A549 (cell line): ENCODE measurements around the gene ADCY1. TPM values are rescaled to one million over a fixed set of nuclear protein-coding genes. Genes with fewer than 3 reads are reported as not detected.
"Not testable (repeated sequence)": the region's sequence is repeated elsewhere in the genome, so short reads cannot be mapped to it uniquely, and the experiment has no call there.

Source experiments
- ATAC-seq, 2 experiments: fragments of 200-7000 bp in 1 of 2; fragments of >200 bp in 1 of 2; cut with Nextera tagmentation in 1 of 2; cut with Tn5 transposase in 1 of 2; 3 replicates each; pipeline versions ENCODE4 v1.8.0 to v1.9.1; 2018 to 2020; ENCODE audit warnings: mild to moderate bottlenecking in 1 of 2, moderate library complexity in 1 of 2
- CTCF ChIA-PET: fragments of 300-600 bp; sonication (Branson Sonifier 250); formaldehyde crosslinking; extraction: SDS; loops from one replicate; lab custom pipeline; 2021; ENCODE audit warnings: antibody characterized with exemption, inconsistent platforms; lab: Yijun Ruan, JAX
- POLR2A ChIA-PET: fragments of 350-600 bp; formaldehyde crosslinking; extraction: SDS; loops from one replicate; lab custom pipeline; 2021; ENCODE audit warnings: antibody characterized with exemption, inconsistent platforms; lab: Yijun Ruan, JAX
- DNase-seq, 2 experiments: peaks; one replicate each; pipeline versions ENCODE4 v3.0.0 to v3.0.0-alpha.2; 2011 to 2016; ENCODE audit warnings: low read depth in 1 of 2, low spot score in 1 of 2
- FAIRE-seq: peaks from 2 replicates; lab custom pipeline; 2011; peaks lifted over from hg19 to GRCh38; lab: Jason Lieb, UNC
- H3K27ac ChIP-seq, 2 experiments: fragments of >200 bp; sonication (Bioruptor Twin); formaldehyde crosslinking; 3 replicates each; pipeline ENCODE4 v1.5.1; 2016 to 2017
- H3K4me1 ChIP-seq: fragments of >200 bp; sonication (Bioruptor Twin); formaldehyde crosslinking; 3 replicates; pipeline ENCODE4 v1.6.1; 2016
- H3K4me2 ChIP-seq: fragments of >200 bp; sonication (Bioruptor Twin); formaldehyde crosslinking; 3 replicates; pipeline ENCODE4 v1.6.1; 2016
- H3K4me3 ChIP-seq: fragments of >200 bp; sonication (Bioruptor Twin); formaldehyde crosslinking; 3 replicates; pipeline ENCODE4 v1.5.1; 2016
- H3K9me3 ChIP-seq: fragments of >200 bp; sonication (Bioruptor Twin); formaldehyde crosslinking; 3 replicates; pipeline ENCODE4 v1.6.1; 2016
- KDM1A ChIP-seq: fragments of 200-600 bp; sonication (generic); IDR thresholded peaks from 2 replicates; pipeline ENCODE4 v1.6.1; 2016; ENCODE audit warnings: low read depth, mild to moderate bottlenecking
- RAD21 ChIP-seq, 2 experiments: fragments of >200 bp in 1 of 2; sonication (Bioruptor Twin) in 1 of 2; formaldehyde crosslinking in 1 of 2; IDR thresholded peaks in 1 of 2; conservative IDR thresholded peaks in 1 of 2; 2 replicates in 1 of 2; 3 replicates in 1 of 2; pipeline ENCODE4 v1.6.1; 2012 to 2018; ENCODE audit warnings: inconsistent platforms in 1 of 2
- SMC3 ChIP-seq: fragments of >200 bp; sonication (Bioruptor Twin); formaldehyde crosslinking; IDR thresholded peaks from 3 replicates; pipeline ENCODE4 v1.6.1; 2018; ENCODE audit warnings: inconsistent platforms
- WGBS: methylation state at CpG from one replicate; pipeline ENCODE4 v1.1.6; 2017; ENCODE audit errors: missing lambda C conversion rate; 5-methylcytosine and 5-hydroxymethylcytosine counted together
- polyA plus RNA-seq, 4 experiments: library from polyadenylated mRNA; depleted of rRNA in 3 of 4; stranded (reverse); fragments of >200 nt; fragmentation: RNase III in 1 of 4; extraction: RNeasy Plus Mini Kit Qiagen cat#74134 plus additional on column Dnase treatment in 1 of 4; gene quantifications; 2 replicates in 3 of 4; 3 replicates in 1 of 4; pipeline ENCODE4 v1.2.3, GENCODE V29; 2011 to 2017
- TF ChIP-seq, protein P1 (sequence below): fragments of >200 bp; sonication (Bioruptor Twin); formaldehyde crosslinking; IDR thresholded peaks from 3 replicates; pipeline ENCODE4 v1.5.1; 2016

The ADCY1 gene
- polyA plus RNA-seq, 2 of the 4 experiments (the other 2 are of a cell fraction): 1.3 to 1.7 TPM

DNA sequence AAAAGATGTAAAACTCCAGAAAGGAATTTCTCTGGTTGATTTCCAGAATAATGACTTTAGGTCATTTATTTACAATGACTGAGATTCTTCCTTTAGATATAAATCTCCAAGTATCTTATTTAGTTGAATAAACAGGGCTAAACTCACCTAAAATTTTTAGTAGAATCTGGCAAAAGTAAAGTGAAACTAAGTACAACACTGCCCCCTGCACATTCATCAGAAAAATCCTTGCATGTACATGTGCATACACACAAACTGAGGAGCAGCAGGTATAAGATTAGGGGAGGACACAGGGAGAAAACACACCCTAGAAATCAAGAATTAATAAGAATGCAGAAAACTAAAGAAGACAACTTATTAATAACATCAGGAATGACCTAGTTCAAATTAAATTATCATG is 174.8 kb downstream of the ADCY1 start:
- ATAC-seq: 0 out of 6 replicates have a peak, but pooled peaks of 1 of the 2 experiments have one; percentile 42
- H3K4me3 ChIP-seq, H3K4me1 ChIP-seq, FAIRE-seq, H3K9me3 ChIP-seq: not testable (repeated sequence)
- TF ChIP-seq, protein P1, sequence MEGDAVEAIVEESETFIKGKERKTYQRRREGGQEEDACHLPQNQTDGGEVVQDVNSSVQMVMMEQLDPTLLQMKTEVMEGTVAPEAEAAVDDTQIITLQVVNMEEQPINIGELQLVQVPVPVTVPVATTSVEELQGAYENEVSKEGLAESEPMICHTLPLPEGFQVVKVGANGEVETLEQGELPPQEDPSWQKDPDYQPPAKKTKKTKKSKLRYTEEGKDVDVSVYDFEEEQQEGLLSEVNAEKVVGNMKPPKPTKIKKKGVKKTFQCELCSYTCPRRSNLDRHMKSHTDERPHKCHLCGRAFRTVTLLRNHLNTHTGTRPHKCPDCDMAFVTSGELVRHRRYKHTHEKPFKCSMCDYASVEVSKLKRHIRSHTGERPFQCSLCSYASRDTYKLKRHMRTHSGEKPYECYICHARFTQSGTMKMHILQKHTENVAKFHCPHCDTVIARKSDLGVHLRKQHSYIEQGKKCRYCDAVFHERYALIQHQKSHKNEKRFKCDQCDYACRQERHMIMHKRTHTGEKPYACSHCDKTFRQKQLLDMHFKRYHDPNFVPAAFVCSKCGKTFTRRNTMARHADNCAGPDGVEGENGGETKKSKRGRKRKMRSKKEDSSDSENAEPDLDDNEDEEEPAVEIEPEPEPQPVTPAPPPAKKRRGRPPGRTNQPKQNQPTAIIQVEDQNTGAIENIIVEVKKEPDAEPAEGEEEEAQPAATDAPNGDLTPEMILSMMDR: peak; percentile 24; the same call in 2 of the 3 replicates
- peak; percentile 17 to 24; a peak in 2 of 5 replicates for TF ChIP-seq RAD21 (conservative IDR thresholded peaks at IDR 0.05 in 1 of 2, IDR thresholded peaks at IDR 0.05 in 1 of 2)
- peak; percentile 15; the same call in 1 of the 3 replicates for TF ChIP-seq SMC3
- TF ChIP-seq, all 56 proteins: peak for 3; not testable (repeated sequence) for 53
- H3K27ac ChIP-seq, H3K4me2 ChIP-seq: not testable (repeated sequence)
- POLR2A ChIA-PET: interaction anchor here (0.5 kb wide), 1 partner anchor 497 kb away, joined by 3 read pairs; no protein-coding TSS in a partner anchor
- DNase-seq: peak in 1 of 2 experiments; percentile 17
- CTCF ChIA-PET: interaction anchor here (1.2 kb wide), 1 partner anchor 169 kb away, joined by 4 read pairs; no protein-coding TSS in a partner anchor

DNA sequence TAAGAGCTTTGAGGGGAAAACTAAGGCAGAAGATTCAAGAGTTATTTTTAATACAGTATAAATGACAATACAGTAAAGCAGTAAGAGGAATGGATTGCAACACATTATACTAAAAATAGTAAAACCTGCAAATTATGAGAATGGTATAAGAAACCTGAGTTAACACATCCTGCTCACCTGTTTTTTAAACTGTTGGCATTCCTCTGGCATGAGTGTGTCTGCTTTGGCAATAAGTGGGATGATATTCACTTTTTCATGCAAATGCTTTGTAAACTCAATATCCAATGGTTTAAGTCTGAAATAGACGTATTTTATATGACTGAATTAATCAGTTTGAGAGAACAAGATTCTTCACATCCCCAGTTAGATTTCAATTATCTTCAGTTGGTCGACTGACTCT is 177.2 kb downstream of the ADCY1 start:
- CTCF ChIA-PET: interaction anchor here (0.6 kb wide), 1 partner anchor 238 kb away, joined by 3 read pairs; no protein-coding TSS in a partner anchor
- DNase-seq, H3K4me3 ChIP-seq, H3K27ac ChIP-seq, POLR2A ChIA-PET, ATAC-seq, H3K4me2 ChIP-seq, FAIRE-seq, H3K4me1 ChIP-seq, H3K9me3 ChIP-seq: not testable (repeated sequence)
- WGBS: 69% methylated on average over 2 of the region's 2 CpGs

DNA sequence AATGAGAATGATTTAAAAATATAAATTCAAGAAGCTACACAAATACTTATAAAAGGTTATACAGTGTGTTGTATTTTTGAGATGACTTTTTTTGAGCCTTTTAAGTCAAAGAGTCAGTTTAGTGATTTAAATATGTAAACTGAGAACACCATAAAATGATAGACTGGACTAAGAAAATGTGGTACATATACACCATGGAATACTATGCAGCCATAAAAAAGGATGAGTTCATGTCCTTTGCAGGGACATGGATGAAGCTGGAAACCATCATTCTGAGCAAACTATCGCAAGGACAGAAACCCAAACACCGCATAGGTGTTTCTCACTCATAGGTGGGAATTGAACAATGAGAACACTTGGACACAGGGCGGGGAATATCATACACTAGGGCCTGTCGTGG is 182.2 kb downstream of the ADCY1 start:
- 96% methylated on average over 4 of the region's 4 CpGs for WGBS
- ATAC-seq, DNase-seq, H3K27ac ChIP-seq, H3K4me1 ChIP-seq, CTCF ChIA-PET, H3K4me3 ChIP-seq, H3K4me2 ChIP-seq, H3K9me3 ChIP-seq, POLR2A ChIA-PET, FAIRE-seq: not testable (repeated sequence)
- 0 out of 2 replicates have a peak, but pooled peaks have one; percentile 20 for TF ChIP-seq KDM1A

DNA sequence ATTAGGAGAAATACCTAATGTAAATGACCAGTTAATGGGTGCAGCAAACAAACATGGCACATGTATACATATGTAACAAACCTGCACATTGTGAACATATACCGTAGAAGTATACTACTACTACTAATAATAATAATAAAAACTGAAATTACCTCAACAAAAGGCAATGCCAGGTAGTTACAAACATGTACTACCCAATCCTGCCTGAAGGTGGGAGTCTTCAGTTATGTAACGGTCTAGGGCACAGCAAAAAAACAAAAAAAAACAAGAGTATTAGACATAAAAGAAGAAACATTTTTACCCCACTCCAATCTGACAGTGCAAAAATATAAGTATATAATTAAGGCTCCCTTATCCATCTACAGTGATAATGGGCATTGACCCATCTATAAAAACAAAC is 182.6 kb downstream of the ADCY1 start:
- H3K4me3 ChIP-seq, H3K9me3 ChIP-seq, CTCF ChIA-PET, ATAC-seq, H3K4me1 ChIP-seq, H3K27ac ChIP-seq, H3K4me2 ChIP-seq, FAIRE-seq, POLR2A ChIA-PET: not testable (repeated sequence)
- peak in 1 of 2 experiments; percentile 7 for DNase-seq
- 66% methylated on average over 2 of the region's 2 CpGs for WGBS
- peak; percentile 19 to 36; a peak in 2 of 5 replicates for TF ChIP-seq RAD21 (conservative IDR thresholded peaks at IDR 0.05 in 1 of 2, IDR thresholded peaks at IDR 0.05 in 1 of 2)
- TF ChIP-seq, protein P1: 0 out of 3 replicates have a peak, but pooled peaks have one; percentile 8

DNA sequence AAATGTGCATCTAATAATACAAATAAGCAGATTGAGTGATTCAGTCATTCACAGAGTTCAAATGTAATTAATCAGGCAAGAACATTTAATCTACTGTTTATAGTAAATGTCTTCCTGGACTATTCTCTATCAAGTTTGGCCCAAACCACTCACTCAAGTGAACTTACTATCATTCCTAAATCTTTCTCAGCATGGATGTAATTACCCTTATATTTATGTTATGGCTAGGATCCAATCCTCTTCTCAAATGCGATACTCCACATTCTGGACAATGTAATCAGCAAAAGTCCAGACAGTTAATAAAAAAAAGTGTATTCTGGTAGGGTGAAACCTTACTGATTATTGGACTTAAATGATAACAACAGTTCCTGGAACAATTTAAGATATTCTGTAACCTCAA is 185.3 kb downstream of the ADCY1 start:
- H3K4me2 ChIP-seq, ATAC-seq, H3K27ac ChIP-seq, H3K9me3 ChIP-seq, DNase-seq, CTCF ChIA-PET, H3K4me3 ChIP-seq, FAIRE-seq, POLR2A ChIA-PET: not testable (repeated sequence)
- 90% methylated on average over 1 of the region's 1 CpG for WGBS
- peaks cover 17% of the 10 kb centered on the region; the same call in 2 of the 3 replicates for H3K4me1 ChIP-seq
